ENCODE data around the gene FMOD. TPM values are rescaled to one million over a fixed set of nuclear protein-coding genes. Genes with fewer than 3 reads are reported as not detected.

The FMOD gene
- total RNA-seq, 2 experiments from 2014 or later, result not detected

- Histone ChIP-seq H4K20me1 (ENCODE audit: insufficient read depth, low read length) (peaks cover 33% of the 10 kb centered on the region), H3K4me3 (ENCODE audit: low read depth, low read length, poor library complexity, severe bottlenecking) (peak overlapping the region; percentile 96), H3K4me2 (ENCODE audit: low read length) (peak overlapping the region; percentile 98), H3K27ac (ENCODE audit: low read depth, low read length, poor library complexity, severe bottlenecking) (peak overlapping the region; percentile 98), H3K36me3 (ENCODE audit: insufficient read depth, low read length) (peaks cover 67% of the 10 kb centered on the region), H3K79me2 (ENCODE audit: insufficient read depth, low read depth, low read length) (peaks cover 95% of the 10 kb centered on the region), H3K4me1 (ENCODE audit: insufficient read depth, low read length, poor library complexity, severe bottlenecking) (peaks cover 63% of the 10 kb centered on the region), H3K9me3 (ENCODE audit: low read length) (no peaks in the 10 kb centered on the region), H2AFZ (ENCODE audit: low read length) (no peak overlapping the region), H3K9me2 (ENCODE audit: insufficient read depth, low read length) (no peaks in the 10 kb centered on the region)
- TF ChIP-seq EZH2phosphoT487 (IDR thresholded peaks at IDR 0.05; ENCODE audit: borderline replicate concordance, low read depth, low read length), result no peak
- TF ChIP-seq CTCF (conservative IDR thresholded peaks at IDR 0.05; ENCODE audit: low read length), result peak; percentile 49; the same call in 1 of the 2 replicates
- POLR2A ChIA-PET, result interaction anchor here (1.0 to 9.7 kb wide), 8 partner anchors 8 to 35 kb away, joined by 3 to 309 read pairs (median 10); no protein-coding TSS in a partner anchor
- CTCF ChIA-PET (ENCODE audit: unreplicated experiment), result interaction anchor here (1.0 to 4.3 kb wide), 8 partner anchors 8 to 33 kb away, joined by 3 to 23 read pairs (median 5); no protein-coding TSS in a partner anchor
- no TSS peak for BruUV-seq (replicated peaks)
- DNase-seq (ENCODE audit: low spot score), result peak; percentile 58
- intact Hi-C loops (cut with micrococcal nuclease; ENCODE audit: unreplicated experiment), result loop anchor here (2.0 kb wide), 2 partner anchors 14 to 32 kb away; no protein-coding TSS in a partner anchor
These were observed 43.9 kb downstream of the FMOD start for GRCh38 chr1:203306965-203307541.

- Histone ChIP-seq H4K20me1 (ENCODE audit: insufficient read depth, low read length) (peaks cover 33% of the 10 kb centered on the region), H3K9me3 (ENCODE audit: low read length) (no peaks in the 10 kb centered on the region), H3K36me3 (ENCODE audit: insufficient read depth, low read length) (peaks cover 60% of the 10 kb centered on the region), H3K27ac (ENCODE audit: low read depth, low read length, poor library complexity, severe bottlenecking) (peak overlapping the region; percentile 98), H3K79me2 (ENCODE audit: insufficient read depth, low read depth, low read length) (peaks cover 88% of the 10 kb centered on the region), H2AFZ (ENCODE audit: low read length) (no peak overlapping the region), H3K4me3 (ENCODE audit: low read depth, low read length, poor library complexity, severe bottlenecking) (peak overlapping the region; percentile 96), H3K4me1 (ENCODE audit: insufficient read depth, low read length, poor library complexity, severe bottlenecking) (peaks cover 63% of the 10 kb centered on the region), H3K4me2 (ENCODE audit: low read length) (peak overlapping the region; percentile 98), H3K9me2 (ENCODE audit: insufficient read depth, low read length) (no peaks in the 10 kb centered on the region)
- DNase-seq (ENCODE audit: low spot score), result peak; percentile 74
- ChIA-PET POLR2A (interaction anchor here (1.2 to 9.7 kb wide), 7 partner anchors 7 to 34 kb away, joined by 6 to 309 read pairs (median 12); no protein-coding TSS in a partner anchor), CTCF (ENCODE audit: unreplicated experiment) (interaction anchor here (0.6 to 4.3 kb wide), 7 partner anchors 12 to 34 kb away, joined by 3 to 23 read pairs (median 5); no protein-coding TSS in a partner anchor)
- BruUV-seq (replicated peaks), result no TSS peak
- intact Hi-C loops (cut with micrococcal nuclease; ENCODE audit: unreplicated experiment), result loop anchor here (2.0 kb wide), 2 partner anchors 14 to 32 kb away; no protein-coding TSS in a partner anchor
- TF ChIP-seq EZH2phosphoT487 (IDR thresholded peaks at IDR 0.05; ENCODE audit: borderline replicate concordance, low read depth, low read length) (no peak), CTCF (conservative IDR thresholded peaks at IDR 0.05; ENCODE audit: low read length) (peak; percentile 62)
These were observed 44.6 kb downstream of the FMOD start for GRCh38 chr1:203306089-203306964.

Measured in OCI-LY7 (cell line).